HepG2 (cell line): ENCODE measurements around the gene ADSS1. TPM values are rescaled to one million over a fixed set of nuclear protein-coding genes. Genes with fewer than 3 reads are reported as not detected.

Source experiments
- BCL3 ChIP-seq: sonication (generic); formaldehyde crosslinking; IDR thresholded peaks from 2 replicates; pipeline ENCODE4 v1.5.1; 2020; ENCODE audit warnings: mild to moderate bottlenecking, missing genetic modification reagents, moderate library complexity
- JUND ChIP-seq: sonication (generic); formaldehyde crosslinking; IDR thresholded peaks from 2 replicates; pipeline ENCODE4 v1.8.0; 2022; ENCODE audit warnings: mild to moderate bottlenecking, missing genetic modification reagents
- RFX1 ChIP-seq: fragments of 450-650 bp; IDR thresholded peaks from 2 replicates; pipeline ENCODE4 v1.6.1; 2017
- TOPORS ChIP-seq: sonication (generic); formaldehyde crosslinking; IDR thresholded peaks from 2 replicates; pipeline ENCODE4 v1.8.0; 2023; ENCODE audit warnings: mild to moderate bottlenecking, missing genetic modification reagents
- WIZ ChIP-seq: sonication (generic); formaldehyde crosslinking; IDR thresholded peaks from 2 replicates; pipeline ENCODE4 v1.5.1; 2020; ENCODE audit warnings: mild to moderate bottlenecking, missing genetic modification reagents
- ZBTB40 ChIP-seq, 2 experiments: fragments of 450-650 bp in 1 of 2; sonication (generic) in 1 of 2; formaldehyde crosslinking in 1 of 2; IDR thresholded peaks; 2 replicates each; pipeline versions ENCODE4 v1.6.1 to v1.8.0; 2016 to 2022; ENCODE audit warnings: antibody characterized with exemption in 1 of 2, mild to moderate bottlenecking in 1 of 2, missing genetic modification reagents in 1 of 2
- ZNF296 ChIP-seq: sonication (generic); formaldehyde crosslinking; conservative IDR thresholded peaks from 2 replicates; pipeline ENCODE4 v1.5.0; 2020; ENCODE audit warnings: mild to moderate bottlenecking, missing genetic modification reagents
- ZNF30 ChIP-seq: sonication (generic); formaldehyde crosslinking; IDR thresholded peaks from 2 replicates; pipeline ENCODE4 v1.5.0; 2020; ENCODE audit warnings: mild to moderate bottlenecking, missing genetic modification reagents
- polyA plus RNA-seq, 8 experiments: library from polyadenylated mRNA; depleted of rRNA in 3 of 8; stranded (reverse) in 7 of 8; unstranded in 1 of 8; fragments of >200 nt; fragmentation: Illumina TruSeq in 4 of 8; extraction: Trizol in 4 of 8; gene quantifications; 2 replicates each; pipeline versions ENCODE4 v1.2.1 to v1.2.3, GENCODE V29; 2011 to 2016; ENCODE audit warnings: low read depth in 4 of 8, missing spikeins in 1 of 8, mixed read lengths in 1 of 8; ENCODE audit not compliant: insufficient read depth in 1 of 8
- total RNA-seq, 5 experiments: library from RNA; depleted of rRNA; stranded (reverse); fragments of >200 nt; fragmentation: Illumina TruSeq; extraction: Trizol; gene quantifications; 2 replicates each; pipeline ENCODE4 v1.2.3, GENCODE V29; 2016; ENCODE audit warnings: low read depth in 1 of 5

The ADSS1 gene
- total and polyA plus RNA-seq, 2 of the 13 experiments (the other 11 are each of a cell fraction or from before 2014, with no cell fraction given): 1.0 to 36.7 TPM

- TF ChIP-seq ZBTB40 (IDR thresholded peaks at IDR 0.05) (no peak), ZBTB40 (CRISPR knock-in tag; IDR thresholded peaks at IDR 0.05) (no peak), ZNF30 (no peak), TOPORS (CRISPR knock-in tag) (no peak), WIZ (CRISPR knock-in tag) (no peak), BCL3 (CRISPR knock-in tag) (no peak), ZNF296 (CRISPR knock-in tag) (no peak), RFX1 (no peak), JUND (CRISPR knock-in tag) (no peak)
Measured at GRCh38 chr14:104695660-104696000, 28.4 kb upstream of the ADSS1 start (continued).
